Caco-2 (cell line): ENCODE data around the gene MRPS18A. TPM values are rescaled to one million over a fixed set of nuclear protein-coding genes. Genes with fewer than 3 reads are reported as not detected.

Experiments
- BruUV-seq: library from RNA; stranded (reverse); fragments of 400-500 nt; replicated peaks from 2 replicates; lab custom pipeline; 2021; lab: Mats Ljungman, UMichigan
- CTCF ChIA-PET: fragments of 300-600 bp; sonication (Branson Sonifier 250); formaldehyde crosslinking; loops from one replicate; lab custom pipeline; 2022; ENCODE audit warnings: antibody characterized with exemption; lab: Charles Lee
- POLR2A ChIA-PET: fragments of 300-600 bp; sonication (Branson Sonifier 250); formaldehyde crosslinking; loops from one replicate; lab custom pipeline; 2022; ENCODE audit warnings: antibody characterized with exemption; lab: Charles Lee
- DNase-seq, 2 experiments: peaks; one replicate each; pipeline versions ENCODE4 v3.0.0 to v3.0.0-alpha.2; 2020 to 2022
- H3K27me3 ChIP-seq: replicated peaks from 2 replicates; pipeline ENCODE4 v1.6.0; 2011; ENCODE audit warnings: low read length; ENCODE audit not compliant: control insufficient read depth, insufficient read depth
- H3K36me3 ChIP-seq: 2 replicates; pipeline ENCODE4 v1.5.1; 2011; ENCODE audit warnings: low read length; ENCODE audit not compliant: control insufficient read depth, insufficient read depth
- H3K4me1 ChIP-seq: fragments of 250-450 bp; sonication (Bioruptor Pico); 2 replicates; pipeline ENCODE4 v1.5.1; 2020; ENCODE audit warnings: mild to moderate bottlenecking
- H3K4me3 ChIP-seq: 2 replicates; pipeline ENCODE4 v1.5.1; 2011; ENCODE audit warnings: low read depth, mild to moderate bottlenecking, control low read depth, low read length
- H3K9me3 ChIP-seq: fragments of 250-450 bp; sonication (Bioruptor Pico); 2 replicates; pipeline ENCODE4 v1.5.1; 2020; ENCODE audit warnings: mild to moderate bottlenecking, moderate library complexity
- H3K27ac Mint-ChIP-seq: one replicate; pipeline ENCODE4 v1.8.0; 2022; ENCODE audit warnings: mixed read lengths; ENCODE audit not compliant: unreplicated experiment
- H3K27me3 Mint-ChIP-seq: one replicate; pipeline ENCODE4 v1.8.0; 2022; ENCODE audit warnings: mixed read lengths; ENCODE audit not compliant: insufficient read depth, unreplicated experiment
- H3K36me3 Mint-ChIP-seq: one replicate; pipeline ENCODE4 v1.8.0; 2022; ENCODE audit warnings: mild to moderate bottlenecking, mixed read lengths; ENCODE audit not compliant: insufficient read depth, unreplicated experiment
- H3K4me1 Mint-ChIP-seq: one replicate; pipeline ENCODE4 v1.8.0; 2022; ENCODE audit warnings: low read depth, mixed read lengths; ENCODE audit not compliant: unreplicated experiment
- H3K4me3 Mint-ChIP-seq: one replicate; pipeline ENCODE4 v1.8.0; 2022; ENCODE audit warnings: mild to moderate bottlenecking, moderate library complexity, mixed read lengths; ENCODE audit not compliant: unreplicated experiment
- H3K9me3 Mint-ChIP-seq: one replicate; pipeline ENCODE4 v1.8.0; 2022; ENCODE audit warnings: mixed read lengths; ENCODE audit not compliant: unreplicated experiment
- CTCF ChIP-seq, 2 experiments: fragments of 200-600 bp in 1 of 2; IDR thresholded peaks; 1 replicate in 1 of 2; 2 replicates in 1 of 2; pipeline versions ENCODE4 v1.5.1 to v1.8.0; 2011 to 2022; ENCODE audit warnings: antibody characterized with exemption in 1 of 2, control low read depth in 1 of 2, inconsistent platforms in 1 of 2, low read depth in 1 of 2, low read length in 1 of 2, mild to moderate bottlenecking in 1 of 2, moderate library complexity in 1 of 2; ENCODE audit not compliant: insufficient read depth in 1 of 2, severe bottlenecking in 1 of 2, unreplicated experiment in 1 of 2
- intact Hi-C: fragments of 100-400 bp; cut with micrococcal nuclease; formaldehyde crosslinking; loops from one replicate; pipeline ENCODE4 v1.10.0; 2022; ENCODE audit not compliant: unreplicated experiment
- total RNA-seq: library from RNA; stranded (reverse); gene quantifications from 2 replicates; pipeline ENCODE4 v1.2.3, GENCODE V29; 2022

The MRPS18A gene
- total RNA-seq, 1 experiment from 2014 or later: 66.7 TPM

GRCh38 chr6:43699564-43700186, 12.1 kb upstream of the MRPS18A start:
- no peak for TF ChIP-seq CTCF (IDR thresholded peaks at IDR 0.05; ENCODE audit: insufficient read depth in 1 of 2, low read depth in 1 of 2, low read length in 1 of 2, severe bottlenecking in 1 of 2, unreplicated experiment in 1 of 2)
- no peaks in the 10 kb centered on the region for H3K9me3 ChIP-seq
- intact Hi-C loops: no loop called here
- H3K27ac Mint-ChIP-seq: peak overlapping the region; percentile 45
- no peak overlapping the region for H3K4me3 ChIP-seq
- peak overlapping the region; percentile 6 for H3K4me3 Mint-ChIP-seq
- no peaks in the 10 kb centered on the region for H3K36me3 Mint-ChIP-seq
- no TSS peak for BruUV-seq
- no peak for DNase-seq
- H3K27me3 Mint-ChIP-seq: no peaks in the 10 kb centered on the region
- peaks cover 28% of the 10 kb centered on the region for H3K4me1 Mint-ChIP-seq
- H3K27me3 ChIP-seq: no peaks in the 10 kb centered on the region
- POLR2A ChIA-PET: no interaction called here
- CTCF ChIA-PET: no interaction called here
- peaks cover 34% of the 10 kb centered on the region for H3K4me1 ChIP-seq
- no peaks in the 10 kb centered on the region for H3K36me3 ChIP-seq
- H3K9me3 Mint-ChIP-seq: no peaks in the 10 kb centered on the region

- no peaks in the 10 kb centered on the region for H3K36me3 ChIP-seq
- peaks cover 32% of the 10 kb centered on the region for H3K4me1 ChIP-seq
- Mint-ChIP-seq H3K27me3 (no peaks in the 10 kb centered on the region), H3K9me3 (no peaks in the 10 kb centered on the region), H3K27ac (no peak overlapping the region), H3K4me3 (no peak overlapping the region), H3K4me1 (peaks cover 27% of the 10 kb centered on the region), H3K36me3 (no peaks in the 10 kb centered on the region)
- DNase-seq: no peak
- no peak for TF ChIP-seq CTCF (IDR thresholded peaks at IDR 0.05; ENCODE audit: insufficient read depth in 1 of 2, low read depth in 1 of 2, low read length in 1 of 2, severe bottlenecking in 1 of 2, unreplicated experiment in 1 of 2)
- no peaks in the 10 kb centered on the region for H3K9me3 ChIP-seq
- ChIA-PET CTCF (no interaction called here), POLR2A (no interaction called here)
- H3K4me3 ChIP-seq: no peak overlapping the region
- no peaks in the 10 kb centered on the region for H3K27me3 ChIP-seq
- BruUV-seq: no TSS peak
- intact Hi-C loops: no loop called here
Measured at GRCh38 chr6:43698584-43699349, 11.2 kb upstream of the MRPS18A start.

GRCh38 chr6:43697421-43697820, 9.8 kb upstream of the MRPS18A start:
- Histone ChIP-seq H3K36me3 (no peaks in the 10 kb centered on the region), H3K9me3 (no peaks in the 10 kb centered on the region), H3K4me1 (peaks cover 23% of the 10 kb centered on the region), H3K4me3 (no peak overlapping the region), H3K27me3 (no peaks in the 10 kb centered on the region)
- H3K36me3 Mint-ChIP-seq: no peaks in the 10 kb centered on the region
- H3K9me3 Mint-ChIP-seq: no peaks in the 10 kb centered on the region
- TF ChIP-seq CTCF (IDR thresholded peaks at IDR 0.05; ENCODE audit: insufficient read depth in 1 of 2, low read depth in 1 of 2, low read length in 1 of 2, severe bottlenecking in 1 of 2, unreplicated experiment in 1 of 2): no peak
- CTCF ChIA-PET: no interaction called here
- intact Hi-C loops: no loop called here
- no peak overlapping the region for H3K27ac Mint-ChIP-seq
- no peak for DNase-seq
- no peaks in the 10 kb centered on the region for H3K27me3 Mint-ChIP-seq
- H3K4me1 Mint-ChIP-seq: peaks cover 23% of the 10 kb centered on the region
- H3K4me3 Mint-ChIP-seq: no peak overlapping the region
- no TSS peak for BruUV-seq
- POLR2A ChIA-PET: no interaction called here
